ENCODE results near the gene PRSS56.

The PRSS56 gene

DNA sequence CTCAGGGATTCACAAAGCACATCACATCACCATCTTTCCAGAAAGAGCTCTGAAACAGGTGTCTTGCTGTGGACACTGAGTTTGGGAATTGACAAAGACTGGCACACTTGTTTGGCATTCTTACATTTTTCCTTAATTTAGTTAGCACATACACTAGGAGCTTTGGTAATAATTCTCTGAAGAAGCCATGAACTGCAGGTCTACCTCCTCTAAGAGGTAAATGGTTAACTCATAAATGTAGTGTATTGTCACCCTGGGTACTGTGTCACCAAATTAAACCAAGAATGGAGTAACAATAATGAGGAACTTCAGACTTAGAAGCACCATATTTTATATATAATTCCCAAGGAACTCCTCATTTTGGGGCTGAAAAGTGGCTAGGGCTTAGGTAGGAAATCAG, 52.9 kb downstream of the PRSS56 start:
- no peak for DNase-seq (ENCODE audit: low spot score)

DNA sequence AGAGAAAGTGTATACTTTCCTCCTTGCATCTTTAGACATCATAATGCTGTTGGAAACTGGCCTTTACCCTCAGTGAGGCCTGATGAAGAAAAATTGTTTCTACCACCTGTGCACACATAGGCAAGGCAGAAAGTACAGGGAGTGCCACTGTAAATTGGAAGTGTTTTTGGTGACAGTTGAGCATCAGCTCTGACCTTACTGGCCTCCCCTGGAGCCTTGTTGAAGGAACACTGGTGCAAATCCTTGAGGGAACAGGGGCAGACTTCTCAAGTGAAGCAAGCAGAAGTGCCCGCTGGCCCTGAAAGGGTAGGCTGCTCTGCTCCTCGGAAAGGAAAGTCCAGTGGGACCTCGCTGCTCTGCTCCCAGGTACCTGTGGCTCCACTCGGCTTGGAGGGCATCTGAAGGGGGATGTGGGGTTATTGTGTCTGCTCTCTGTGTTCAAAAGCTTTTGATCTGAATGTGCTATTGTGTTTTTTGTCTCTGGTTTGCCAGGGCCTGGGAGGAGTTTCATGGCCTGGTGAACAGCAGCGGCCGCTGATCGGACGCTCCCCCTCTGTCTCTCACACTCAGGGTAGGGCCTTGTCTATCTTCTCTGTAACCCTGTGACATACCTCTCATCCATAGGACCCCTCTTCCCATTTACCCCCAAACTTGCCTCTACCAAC, 53.7 kb downstream of the PRSS56 start:
- no peak for DNase-seq (ENCODE audit: low spot score)

DNA sequence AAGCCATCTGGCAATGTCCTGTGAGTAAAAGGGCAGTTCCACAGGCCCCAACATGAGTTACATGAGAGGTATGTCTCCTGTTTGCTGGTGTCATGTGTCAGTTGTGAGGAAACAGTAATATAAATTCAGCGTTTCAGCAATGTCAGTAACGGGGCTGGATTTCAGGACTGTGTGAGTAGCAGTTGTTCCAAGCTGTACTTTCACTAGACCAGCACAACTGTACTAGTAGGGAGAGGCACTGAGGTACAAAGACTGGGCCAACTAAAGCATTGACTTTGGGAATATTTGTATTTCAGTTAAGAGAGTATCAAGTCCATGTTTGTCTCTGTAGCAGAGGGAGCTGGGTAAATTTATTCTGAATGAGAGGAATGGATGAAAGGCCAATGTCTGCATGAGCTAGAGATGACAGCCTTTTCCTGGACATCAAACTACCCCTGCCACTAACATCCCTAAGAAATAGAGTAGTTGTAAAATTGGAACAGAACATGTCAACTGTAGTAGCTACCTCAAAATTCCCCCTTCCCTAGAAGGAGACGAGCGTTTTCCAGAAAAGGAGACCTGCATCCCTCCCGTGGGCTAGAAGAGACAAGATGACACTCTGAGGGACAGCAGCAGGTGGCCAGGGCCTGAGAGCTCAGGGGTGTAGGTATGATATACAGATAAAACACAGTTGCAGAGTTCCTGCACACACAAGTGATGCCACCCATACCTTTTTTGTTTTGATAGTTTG, 54.7 kb downstream of the PRSS56 start:
- DNase-seq (ENCODE audit: low spot score), result no peak

Measured in hepatic stellate cell (primary cell).